ENCODE measurements around the gene TMCC2. TPM values are rescaled to one million over a fixed set of nuclear protein-coding genes. Genes with fewer than 3 reads are reported as not detected.

The TMCC2 gene
- total RNA-seq, 1 experiment from 2014 or later: 0.48 TPM

- peak; percentile 66 for DNase-seq (ENCODE audit: low read depth)
Observed at GRCh38 chr1:205260948-205261732, 33.4 kb downstream of the TMCC2 start.

GRCh38 chr1:205261946-205262691 lies 34.4 kb downstream of the TMCC2 start:
- DNase-seq (ENCODE audit: low read depth): peak; percentile 65

GRCh38 chr1:205262731-205263171 lies 35.0 kb downstream of the TMCC2 start:
- peak; percentile 50 for DNase-seq (ENCODE audit: low read depth)

GRCh38 chr1:205263580-205264190 lies 35.9 kb downstream of the TMCC2 start:
- DNase-seq (ENCODE audit: low read depth): peak; percentile 63

GRCh38 chr1:205266611-205267305 lies 39.0 kb downstream of the TMCC2 start:
- no peak for DNase-seq (ENCODE audit: low read depth)

- no peak for DNase-seq (ENCODE audit: low read depth)
Observed at GRCh38 chr1:205267306-205267902, 39.7 kb downstream of the TMCC2 start.

- DNase-seq (ENCODE audit: low read depth): no peak
Observed at GRCh38 chr1:205268846-205269680, 41.3 kb downstream of the TMCC2 start.

- no peak for DNase-seq (ENCODE audit: low read depth)
Observed at GRCh38 chr1:205269711-205270110, 42.0 kb downstream of the TMCC2 start.

GRCh38 chr1:205270271-205270670 lies 42.5 kb downstream of the TMCC2 start:
- no peak for DNase-seq (ENCODE audit: low read depth)

- no peak for DNase-seq (ENCODE audit: low read depth)
Observed at GRCh38 chr1:205270764-205271163, 43.0 kb downstream of the TMCC2 start.

- DNase-seq (ENCODE audit: low read depth): peak; percentile 24
Observed at GRCh38 chr1:205271277-205271676, 43.5 kb downstream of the TMCC2 start.

- DNase-seq (ENCODE audit: low read depth): no peak
Observed at GRCh38 chr1:205271745-205272144, 44.0 kb downstream of the TMCC2 start.

GRCh38 chr1:205272536-205272935 lies 44.8 kb downstream of the TMCC2 start:
- no peak for DNase-seq (ENCODE audit: low read depth)

GRCh38 chr1:205273551-205273982 lies 45.8 kb downstream of the TMCC2 start:
- DNase-seq (ENCODE audit: low read depth): peak; percentile 63

- no peak for DNase-seq (ENCODE audit: low read depth)
Observed at GRCh38 chr1:205274041-205274691, 46.4 kb downstream of the TMCC2 start.

- DNase-seq (ENCODE audit: low read depth): no peak
Observed at GRCh38 chr1:205275133-205275532, 47.4 kb downstream of the TMCC2 start.

GRCh38 chr1:205275916-205276688 lies 48.4 kb downstream of the TMCC2 start:
- DNase-seq (ENCODE audit: low read depth): peak; percentile 77

- DNase-seq (ENCODE audit: low read depth): no peak
Observed at GRCh38 chr1:205276689-205277065, 48.9 kb downstream of the TMCC2 start.

GRCh38 chr1:205279986-205280385 lies 52.2 kb downstream of the TMCC2 start:
- no peak for DNase-seq (ENCODE audit: low read depth)

Measured in RPMI7951 (cell line).